ENCODE data around the gene TESK2.
"Not testable (repeated sequence)": the region's sequence is repeated elsewhere in the genome, so short reads cannot be mapped to it uniquely, and the experiment has no call there.

The TESK2 gene

GRCh38 chr1:45375104-45376090, 115.6 kb downstream of the TESK2 start:
- DNase-seq (ENCODE audit: low read depth in 2 of 2), result no peak

- no peak for DNase-seq (ENCODE audit: low read depth in 2 of 2)
These were observed 117.4 kb downstream of the TESK2 start for GRCh38 chr1:45373573-45373972.

GRCh38 chr1:45370575-45370974, 120.4 kb downstream of the TESK2 start:
- DNase-seq (ENCODE audit: low read depth in 2 of 2), result no peak

- no peak for DNase-seq (ENCODE audit: low read depth in 2 of 2)
These were observed 125.9 kb downstream of the TESK2 start for GRCh38 chr1:45365051-45365450.

- no peak for DNase-seq (ENCODE audit: low read depth in 2 of 2)
These were observed 126.7 kb downstream of the TESK2 start for GRCh38 chr1:45364294-45364693.

GRCh38 chr1:45360981-45361380, 130.0 kb downstream of the TESK2 start:
- not testable (repeated sequence) for DNase-seq (ENCODE audit: low read depth in 2 of 2)

- peak; percentile 18 to 37 for DNase-seq (ENCODE audit: low read depth in 2 of 2)
These were observed 131.0 kb downstream of the TESK2 start for GRCh38 chr1:45359882-45360513.

- no peak for DNase-seq (ENCODE audit: low read depth in 2 of 2)
These were observed 134.8 kb downstream of the TESK2 start for GRCh38 chr1:45356186-45356585.

- DNase-seq (ENCODE audit: low read depth in 2 of 2), result no peak
These were observed 135.3 kb downstream of the TESK2 start for GRCh38 chr1:45355683-45356082.

GRCh38 chr1:45354838-45355237, 136.1 kb downstream of the TESK2 start:
- no peak for DNase-seq (ENCODE audit: low read depth in 2 of 2)

- no peak for DNase-seq (ENCODE audit: low read depth in 2 of 2)
These were observed 137.3 kb downstream of the TESK2 start for GRCh38 chr1:45353685-45354084.

GRCh38 chr1:45351508-45351907, 139.5 kb downstream of the TESK2 start:
- DNase-seq (ENCODE audit: low read depth in 2 of 2), result no peak

- no peak for DNase-seq (ENCODE audit: low read depth in 2 of 2)
These were observed 141.8 kb downstream of the TESK2 start for GRCh38 chr1:45348966-45349677.

- DNase-seq (ENCODE audit: low read depth in 2 of 2), result no peak
These were observed 142.4 kb downstream of the TESK2 start for GRCh38 chr1:45348609-45348965.

- no peak for DNase-seq (ENCODE audit: low read depth in 2 of 2)
These were observed 142.9 kb downstream of the TESK2 start for GRCh38 chr1:45348020-45348419.

- DNase-seq (ENCODE audit: low read depth in 2 of 2), result no peak
These were observed 144.5 kb downstream of the TESK2 start for GRCh38 chr1:45346473-45346872.

GRCh38 chr1:45345014-45345413, 145.9 kb downstream of the TESK2 start:
- DNase-seq (ENCODE audit: low read depth in 2 of 2), result no peak

GRCh38 chr1:45344499-45344898, 146.5 kb downstream of the TESK2 start:
- DNase-seq (ENCODE audit: low read depth in 2 of 2), result no peak

GRCh38 chr1:45340816-45341466, 150.0 kb downstream of the TESK2 start:
- no peak for DNase-seq (ENCODE audit: low read depth in 2 of 2)

- peak; percentile 82 to 91 for DNase-seq (ENCODE audit: low read depth in 2 of 2)
These were observed 151.0 kb downstream of the TESK2 start, which contains the start of the genes MUTYH and TOE1 for GRCh38 chr1:45339789-45340558. TSS of gene MUTYH (minus strand) at chr1:45340440. CDS start at chr1:45334505, 5,935 bp downstream. TSS of gene TOE1 (plus strand) at chr1:45340170. CDS start at chr1:45340253, 83 bp downstream.

All from stimulated activated CD4-positive, alpha-beta T cell treated with anti-CD3 and anti-CD28 coated beads, Interleukin-1b, Interleukin-23, amount 100 ng/mL, for 4 hours (primary cell).